Measurements from ENCODE around the gene UBTD2.
A peak's percentile ranks its signal among the peaks of the same experiment; 100 is the strongest.

Gene UBTD2

DNA sequence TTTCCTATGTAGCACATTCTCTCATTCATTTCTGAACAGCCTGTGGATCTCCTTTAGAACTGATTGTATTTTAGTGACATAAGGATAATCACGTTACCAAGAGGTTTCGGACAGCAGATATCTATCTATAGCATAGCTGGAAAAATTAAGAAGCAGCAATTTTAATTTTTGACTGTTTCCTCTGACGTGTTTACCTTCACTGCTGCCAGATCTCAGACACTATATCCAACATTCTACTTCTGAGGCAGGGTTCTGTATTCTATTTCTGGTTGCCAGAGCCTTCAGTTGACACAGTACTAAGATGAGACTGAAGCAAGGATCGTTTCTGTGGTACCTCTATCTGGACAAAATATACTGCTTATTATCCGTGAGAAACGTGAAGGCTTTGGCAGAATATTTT, 89.7 kb downstream of the UBTD2 start, which contains the start of gene EFCAB9:
TSS of gene EFCAB9 (plus strand) at position 301 of the 400 bp plus-strand sequence. CDS start at position 302, 1 bp downstream.
- no peak for DNase-seq

GRCh38 chr5:172189693-172190296, 93.8 kb downstream of the UBTD2 start:
- no peak for DNase-seq

- peak; percentile 43 for DNase-seq
These were observed 94.5 kb downstream of the UBTD2 start for GRCh38 chr5:172188893-172189692.

- DNase-seq = peak; percentile 93
These were observed 95.3 kb downstream of the UBTD2 start, which contains the start of gene STK10 for GRCh38 chr5:172188033-172188892. STK10 (minus strand) TSS chr5:172188224; CDS start chr5:172188042, 182 bp downstream.

DNA sequence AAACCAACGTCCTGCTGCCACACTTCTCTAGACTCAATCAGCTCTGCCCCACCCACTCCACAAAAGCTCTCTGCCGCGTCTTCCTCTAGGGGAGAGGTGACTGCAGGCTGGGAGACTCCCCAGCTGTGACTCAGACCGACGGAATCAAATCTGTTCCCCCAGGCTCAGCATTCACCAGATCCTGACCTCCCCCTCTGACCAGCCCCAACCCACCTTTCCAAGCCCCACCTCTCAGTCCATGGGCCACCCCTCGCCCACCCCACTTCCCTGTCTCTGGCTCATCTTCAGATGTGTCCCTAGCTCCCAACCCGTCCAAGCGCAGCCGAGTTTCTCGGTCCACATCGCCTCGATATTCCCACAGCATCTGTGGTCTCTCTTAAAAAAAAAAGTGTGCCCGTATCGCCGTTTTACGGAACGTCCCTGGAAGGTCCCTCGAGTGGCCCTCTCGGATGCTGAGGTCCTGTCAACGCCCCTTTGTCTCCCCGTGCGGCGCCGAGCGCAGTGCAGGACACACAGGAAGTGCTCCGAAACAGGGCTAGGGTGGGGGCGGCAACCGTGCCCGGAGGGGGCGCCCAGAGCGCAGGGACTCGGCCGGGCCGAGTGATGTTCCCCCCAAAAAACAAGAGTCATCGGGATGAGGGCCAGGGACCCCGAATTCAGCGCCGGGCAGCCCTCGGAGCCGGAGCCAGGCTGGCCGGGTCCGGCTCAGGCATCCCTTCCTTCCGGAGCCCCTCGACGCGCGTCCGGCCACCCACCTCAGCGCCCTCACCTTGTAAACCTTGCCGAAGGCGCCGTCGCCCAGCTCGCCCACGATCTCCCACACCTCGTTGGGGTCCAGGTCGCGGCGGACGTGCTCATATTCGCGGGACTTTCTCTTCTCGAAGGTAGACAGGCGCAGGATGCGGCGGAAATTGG, 96.2 kb downstream of the UBTD2 start:
- peak; percentile 69 for DNase-seq

- DNase-seq = no peak
These were observed 97.4 kb downstream of the UBTD2 start for GRCh38 chr5:172186114-172186695.

DNA sequence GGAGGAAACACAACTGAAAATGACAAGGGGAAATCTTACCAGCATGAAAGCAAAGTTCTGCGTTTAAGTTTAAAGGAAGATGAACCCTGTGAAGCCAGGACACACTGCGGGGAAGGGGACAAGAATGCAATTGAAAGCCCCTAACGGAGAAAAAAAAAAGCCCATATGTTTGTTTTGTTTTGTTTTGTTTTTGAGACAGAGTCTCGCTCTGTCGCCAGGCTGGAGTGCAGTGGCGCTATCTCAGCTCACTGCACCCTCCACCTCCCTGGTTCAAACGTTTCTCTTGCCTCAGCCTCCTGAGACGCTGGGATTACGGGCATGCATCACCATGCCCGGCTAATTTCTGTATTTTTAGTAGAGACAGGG, 98.5 kb downstream of the UBTD2 start:
- no peak for DNase-seq

GRCh38 chr5:172183881-172184280, 99.7 kb downstream of the UBTD2 start:
- DNase-seq = no peak

DNA sequence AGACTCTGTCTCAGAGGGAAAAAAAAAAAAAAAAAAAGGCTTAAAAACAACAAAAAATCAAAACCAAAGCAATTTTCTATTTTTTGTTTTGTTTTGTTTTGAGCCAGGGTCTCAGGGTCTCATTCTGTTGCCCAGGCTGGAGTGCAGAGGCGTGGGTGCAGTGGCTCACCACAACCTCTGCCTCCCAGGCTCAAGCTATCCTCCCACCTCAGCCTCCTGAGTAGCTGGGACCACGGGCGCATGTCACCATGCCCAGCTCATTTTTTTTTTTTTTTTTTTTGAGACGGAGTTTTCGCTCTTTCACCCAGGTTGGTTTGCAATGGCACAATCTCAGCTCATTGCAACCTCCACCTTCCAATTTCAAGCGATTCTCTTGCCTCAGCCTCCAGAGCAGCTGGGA, 101.3 kb downstream of the UBTD2 start:
- DNase-seq = no peak

DNA sequence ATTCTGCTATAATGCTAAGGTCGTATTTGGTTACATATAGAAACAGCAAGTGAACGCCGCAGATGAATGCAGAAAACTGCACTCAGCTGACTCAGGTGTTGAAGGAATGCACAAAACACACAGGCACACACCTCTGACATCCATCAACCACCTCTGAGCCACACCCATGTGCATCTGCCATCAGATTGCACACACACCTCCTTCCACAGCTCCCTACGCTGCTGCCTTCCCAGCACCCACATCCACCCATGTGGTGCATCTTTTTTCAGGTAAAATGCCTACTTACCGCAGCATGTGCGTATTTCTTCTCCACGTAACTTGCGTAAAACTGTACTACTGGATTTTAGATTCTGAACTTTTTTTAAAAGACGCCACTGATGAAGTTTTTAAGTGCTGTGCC, 102.6 kb downstream of the UBTD2 start:
- DNase-seq = no peak

- peak; percentile 29 for DNase-seq
These were observed 104.3 kb downstream of the UBTD2 start for GRCh38 chr5:172178991-172179989.

DNA sequence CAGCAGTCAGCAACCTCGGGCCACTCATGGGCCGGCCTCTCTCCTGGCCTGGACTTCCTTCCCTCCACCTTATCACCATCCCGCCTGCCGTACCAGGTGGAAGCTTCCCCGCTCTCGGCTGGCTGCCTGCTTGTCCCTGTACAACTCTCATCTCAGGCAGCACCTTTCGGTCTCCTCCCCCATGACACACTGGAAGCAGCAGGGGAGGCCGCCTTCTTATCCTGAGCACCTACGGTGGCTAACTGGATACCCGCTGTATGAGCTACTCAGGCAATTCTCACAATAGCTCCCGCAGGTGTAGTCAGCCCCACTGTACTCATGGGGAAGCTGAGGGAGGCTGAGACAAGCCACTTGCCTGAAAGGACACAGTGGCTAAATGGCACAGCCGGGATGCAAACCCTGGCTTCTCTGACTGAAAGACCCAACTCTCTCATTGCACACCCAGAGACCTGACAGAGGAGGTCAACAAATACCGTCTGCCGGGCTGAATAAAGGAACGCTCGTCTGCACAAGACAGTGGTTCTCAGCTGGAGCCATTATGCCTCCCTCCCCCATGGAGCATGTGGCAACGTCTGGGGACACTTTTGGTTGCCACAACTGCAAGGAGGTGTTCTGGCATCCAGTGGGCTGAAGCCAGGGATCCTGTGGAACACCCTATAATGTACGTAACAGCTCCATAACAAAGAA, 105.1 kb downstream of the UBTD2 start:
- no peak for DNase-seq

GRCh38 chr5:172177176-172177575, 106.4 kb downstream of the UBTD2 start:
- no peak for DNase-seq

DNA sequence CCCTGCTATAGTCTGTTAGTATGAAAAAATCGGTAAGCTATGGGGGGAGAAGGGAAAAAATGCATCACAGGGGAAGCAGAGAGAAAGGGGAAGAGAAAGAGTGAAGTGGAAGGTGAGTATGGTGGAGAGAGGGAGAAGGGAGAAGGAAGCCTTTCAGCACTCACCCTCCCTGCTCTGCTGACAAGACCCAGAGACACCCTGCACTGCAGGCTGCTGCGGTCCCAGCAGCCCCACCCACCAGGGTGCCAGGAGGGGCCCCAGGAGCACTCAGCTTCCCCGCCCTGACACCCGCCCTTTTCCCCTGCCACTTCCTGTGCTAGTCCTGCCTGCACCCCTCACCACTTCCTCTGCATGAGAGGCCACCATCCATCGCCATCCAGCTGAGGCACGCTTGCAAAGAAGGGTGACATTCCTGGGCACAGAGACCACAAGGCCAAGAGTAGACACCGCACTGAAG, 108.3 kb downstream of the UBTD2 start:
- DNase-seq = no peak

DNA sequence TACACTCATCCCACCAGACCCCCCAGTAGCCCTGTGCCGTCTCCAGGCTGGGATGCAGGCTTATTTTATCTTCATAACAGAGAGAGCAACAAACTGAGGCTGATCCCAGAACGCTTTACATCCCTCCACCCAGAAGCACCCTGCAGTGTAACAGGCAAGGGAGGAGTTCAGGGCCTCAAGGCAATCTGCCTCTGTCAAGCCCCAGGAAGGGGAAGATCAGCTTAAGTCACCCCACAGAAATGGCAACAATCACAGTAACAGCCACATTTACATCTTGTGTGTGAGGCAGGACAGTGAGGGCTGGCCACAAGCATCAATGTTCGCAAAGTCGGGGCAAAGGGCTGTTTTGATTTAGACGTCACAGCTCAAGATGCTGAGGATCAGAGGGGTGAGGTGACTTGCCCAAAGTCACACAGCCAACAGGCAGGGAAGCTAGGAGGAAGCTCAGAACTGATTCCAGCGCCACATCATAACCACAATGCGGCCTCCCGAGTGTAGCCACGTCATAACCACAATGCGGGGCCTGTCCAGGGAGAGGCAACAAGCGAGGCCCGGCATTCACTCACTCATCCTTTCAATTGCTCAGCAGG, 109.9 kb downstream of the UBTD2 start:
- DNase-seq = peak; percentile 63

- DNase-seq = no peak
These were observed 110.5 kb downstream of the UBTD2 start for GRCh38 chr5:172172912-172173563.

DNA sequence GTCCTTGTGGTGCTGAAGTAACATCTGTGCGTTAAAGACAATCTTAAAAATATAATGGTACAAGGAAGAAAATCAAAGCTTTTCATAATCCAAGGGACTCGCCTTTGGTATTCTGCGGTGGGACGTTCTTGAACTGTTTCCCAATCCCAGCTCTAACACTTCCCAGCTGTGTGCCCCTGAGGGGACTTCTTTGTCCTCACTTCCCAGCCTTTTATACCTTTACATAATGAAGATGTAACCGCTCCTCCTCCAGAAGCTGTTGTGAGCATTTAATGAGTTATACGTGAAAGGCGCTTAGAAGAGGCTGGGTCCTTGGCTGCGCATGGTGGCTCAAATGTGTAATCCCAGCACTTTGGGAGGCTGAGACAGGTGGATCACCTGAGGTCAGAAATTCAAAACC, 112.4 kb downstream of the UBTD2 start:
- no peak for DNase-seq

GRCh38 chr5:172170251-172170701, 113.3 kb downstream of the UBTD2 start:
- DNase-seq = no peak

DNA sequence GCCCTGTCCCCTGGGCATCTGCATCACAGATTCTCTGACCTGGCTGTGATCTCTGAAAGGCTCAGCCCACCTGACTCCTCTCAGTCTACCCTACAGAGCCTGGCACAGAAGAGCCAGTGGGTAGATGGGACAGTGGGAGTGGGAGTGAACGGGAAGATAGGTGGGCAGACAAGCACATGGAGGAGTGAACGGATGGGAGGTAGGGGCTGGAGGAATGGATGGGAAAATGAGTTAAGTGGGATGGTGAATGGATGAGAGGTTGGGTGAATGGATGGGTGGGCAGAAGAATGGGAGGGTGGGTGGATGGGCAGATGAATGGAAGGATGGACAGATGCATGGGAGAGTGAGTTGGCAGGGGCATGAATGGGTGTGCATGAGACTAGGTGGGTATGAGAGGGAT, 114.3 kb downstream of the UBTD2 start:
- DNase-seq = no peak
